ENCODE results near the gene SCARF2.
"Not testable (repeated sequence)": the region's sequence is repeated elsewhere in the genome, so short reads cannot be mapped to it uniquely, and the experiment has no call there.

Gene SCARF2

GRCh38 chr22:20395181-20395906, 42.3 kb downstream of the SCARF2 start:
- no peaks in the 10 kb centered on the region for H3K9me3 ChIP-seq (ENCODE audit: insufficient read depth, low read length, severe bottlenecking)
- H3K36me3 ChIP-seq (ENCODE audit: insufficient read depth, low read length): peaks cover 13% of the 10 kb centered on the region
- peak overlapping the region in 1 of 2 experiments; percentile 75; a peak in 3 of 4 replicates for H3K4me3 ChIP-seq (ENCODE audit: low read depth in 1 of 2, low read length in 2 of 2)
- no peak overlapping the region for H2AFZ ChIP-seq (ENCODE audit: low read depth, low read length)
- H3K79me2 ChIP-seq (ENCODE audit: insufficient read depth, low read length): peaks cover 56% of the 10 kb centered on the region
- H3K27me3 ChIP-seq (ENCODE audit: insufficient read depth, low read length, poor library complexity): no peaks in the 10 kb centered on the region
- peak overlapping the region; percentile 82 for H3K9ac ChIP-seq (ENCODE audit: low read depth, low read length)
- DNase-seq (no peak), ATAC-seq (ENCODE audit: insufficient read depth, low read depth) (no peak)
- peaks cover 6% of the 10 kb centered on the region; the same call in 1 of the 2 replicates for H4K20me1 ChIP-seq (ENCODE audit: insufficient read depth, low read length)
- peaks cover 38% of the 10 kb centered on the region for H3K4me1 ChIP-seq (ENCODE audit: insufficient read depth, low read length)
- H3K4me2 ChIP-seq (ENCODE audit: insufficient read depth, low read length): peak overlapping the region; percentile 70
- no peak for TF ChIP-seq EZH2 (IDR thresholded peaks at IDR 0.05; ENCODE audit: borderline replicate concordance, low read depth, low read length, severe bottlenecking)
- TF ChIP-seq CTCF (IDR thresholded peaks at IDR 0.05; ENCODE audit: borderline replicate concordance, extremely low read depth, low read length, poor library complexity, severe bottlenecking): no peak
- H3K27ac ChIP-seq (ENCODE audit: low read length): peak overlapping the region; percentile 17

- no peaks in the 10 kb centered on the region for H4K20me1 ChIP-seq (ENCODE audit: insufficient read depth, low read length)
- ATAC-seq (ENCODE audit: insufficient read depth, low read depth) (peak; percentile 95), DNase-seq (peak; percentile 92)
- TF ChIP-seq CTCF (IDR thresholded peaks at IDR 0.05; ENCODE audit: borderline replicate concordance, extremely low read depth, low read length, poor library complexity, severe bottlenecking) (peak; percentile 3), EZH2 (IDR thresholded peaks at IDR 0.05; ENCODE audit: borderline replicate concordance, low read depth, low read length, severe bottlenecking) (no peak)
- peak within 1 kb of the TSS; percentile 82 for H3K9ac ChIP-seq (ENCODE audit: low read depth, low read length)
- H3K79me2 ChIP-seq (ENCODE audit: insufficient read depth, low read length): peaks cover 46% of the 10 kb centered on the region
- no peaks in the 10 kb centered on the region for H3K27me3 ChIP-seq (ENCODE audit: insufficient read depth, low read length, poor library complexity)
- peak within 1 kb of the TSS; percentile 40 to 75 for H3K4me3 ChIP-seq (ENCODE audit: low read depth in 1 of 2, low read length in 2 of 2)
- H3K4me1 ChIP-seq (ENCODE audit: insufficient read depth, low read length): peaks cover 38% of the 10 kb centered on the region
- peaks cover 7% of the 10 kb centered on the region; the same call in 1 of the 2 replicates for H3K36me3 ChIP-seq (ENCODE audit: insufficient read depth, low read length)
- H3K4me2 ChIP-seq (ENCODE audit: insufficient read depth, low read length): peak within 1 kb of the TSS; percentile 70
- H2AFZ ChIP-seq (ENCODE audit: low read depth, low read length): peak within 1 kb of the TSS; percentile 90
- peak within 1 kb of the TSS; percentile 83 for H3K27ac ChIP-seq (ENCODE audit: low read length)
- H3K9me3 ChIP-seq (ENCODE audit: insufficient read depth, low read length, severe bottlenecking): no peaks in the 10 kb centered on the region
Measured at GRCh38 chr22:20393705-20394476, 43.7 kb downstream of the SCARF2 start, which contains the start of gene ZNF74. TSS of gene ZNF74 (plus strand) at chr22:20394151. CDS start at chr22:20394629, 478 bp downstream.

GRCh38 chr22:20392983-20393704, 44.5 kb downstream of the SCARF2 start:
- H3K27ac ChIP-seq (ENCODE audit: low read length): peak overlapping the region; percentile 83

GRCh38 chr22:20392365-20392881, 45.2 kb downstream of the SCARF2 start:
- H4K20me1 ChIP-seq (ENCODE audit: insufficient read depth, low read length); H3K4me3 ChIP-seq (ENCODE audit: low read depth in 1 of 2, low read length in 2 of 2); H3K36me3 ChIP-seq (ENCODE audit: insufficient read depth, low read length); H3K4me2 ChIP-seq (ENCODE audit: insufficient read depth, low read length); ATAC-seq (ENCODE audit: insufficient read depth, low read depth); DNase-seq; H3K27me3 ChIP-seq (ENCODE audit: insufficient read depth, low read length, poor library complexity); H3K27ac ChIP-seq (ENCODE audit: low read length); H3K9ac ChIP-seq (ENCODE audit: low read depth, low read length); H3K9me3 ChIP-seq (ENCODE audit: insufficient read depth, low read length, severe bottlenecking): not testable (repeated sequence)
- peaks cover 37% of the 10 kb centered on the region for H3K4me1 ChIP-seq (ENCODE audit: insufficient read depth, low read length)
- H3K79me2 ChIP-seq (ENCODE audit: insufficient read depth, low read length): peaks cover 34% of the 10 kb centered on the region
- peak overlapping the region; percentile 90; the same call in 1 of the 2 replicates for H2AFZ ChIP-seq (ENCODE audit: low read depth, low read length)

More at GRCh38 chr22:20392983-20393704, 44.5 kb downstream of the SCARF2 start:
- Histone ChIP-seq H2AFZ (ENCODE audit: low read depth, low read length) (peak overlapping the region; percentile 90), H4K20me1 (ENCODE audit: insufficient read depth, low read length) (no peaks in the 10 kb centered on the region), H3K4me2 (ENCODE audit: insufficient read depth, low read length) (peak overlapping the region; percentile 70), H3K36me3 (ENCODE audit: insufficient read depth, low read length) (peaks cover 7% of the 10 kb centered on the region; the same call in 1 of the 2 replicates), H3K4me1 (ENCODE audit: insufficient read depth, low read length) (peaks cover 38% of the 10 kb centered on the region), H3K4me3 (ENCODE audit: low read depth in 1 of 2, low read length in 2 of 2) (peak overlapping the region; percentile 40 to 75; a peak in 3 of 4 replicates), H3K9ac (ENCODE audit: low read depth, low read length) (peak overlapping the region; percentile 82), H3K9me3 (ENCODE audit: insufficient read depth, low read length, severe bottlenecking) (no peaks in the 10 kb centered on the region), H3K79me2 (ENCODE audit: insufficient read depth, low read length) (peaks cover 39% of the 10 kb centered on the region), H3K27me3 (ENCODE audit: insufficient read depth, low read length, poor library complexity) (no peaks in the 10 kb centered on the region)
- no peak for DNase-seq
- TF ChIP-seq EZH2 (IDR thresholded peaks at IDR 0.05; ENCODE audit: borderline replicate concordance, low read depth, low read length, severe bottlenecking): no peak
- no peak for ATAC-seq (ENCODE audit: insufficient read depth, low read depth)
